Measurements from ENCODE around the gene CYP24A1. TPM values are rescaled to one million over a fixed set of nuclear protein-coding genes. Genes with fewer than 3 reads are reported as not detected.

The CYP24A1 gene
- polyA plus RNA-seq, 1 donor (not counting 4 experiments of a cell fraction or from before 2014, with no cell fraction given): 18.2 TPM

- Histone ChIP-seq H3K4me1 (ENCODE audit: control insufficient read depth, extremely low read depth, insufficient read depth, low read length) (peaks cover 13% of the 10 kb centered on the region), H3K9me1 (ENCODE audit: control insufficient read depth, extremely low read depth, insufficient read depth, low read length) (no peaks in the 10 kb centered on the region), H4K20me1 (ENCODE audit: control insufficient read depth, extremely low read depth, insufficient read depth, low read length) (no peaks in the 10 kb centered on the region), H3K27me3 (ENCODE audit: control insufficient read depth, extremely low read depth, insufficient read depth, low read length) (no peaks in the 10 kb centered on the region), H3K4me3 (ENCODE audit: control insufficient read depth in 2 of 3, extremely low read depth in 1 of 3, insufficient read depth in 2 of 3, low read depth in 1 of 3, low read length in 3 of 3) (no peak overlapping the region), H3K79me2 (ENCODE audit: control insufficient read depth, insufficient read depth, low read length) (no peaks in the 10 kb centered on the region), H3K36me3 (ENCODE audit: control insufficient read depth in 2 of 2, extremely low read depth in 1 of 2, insufficient read depth in 2 of 2, low read length in 2 of 2) (no peaks in the 10 kb centered on the region), H2AFZ (ENCODE audit: control insufficient read depth, low read length) (no peak overlapping the region), H3K9me3 (ENCODE audit: control insufficient read depth, low read depth, low read length) (no peaks in the 10 kb centered on the region), H3K9ac (ENCODE audit: control insufficient read depth, extremely low read depth, insufficient read depth, low read length) (no peak overlapping the region), H3K27ac (ENCODE audit: control insufficient read depth, insufficient read depth, low read length) (no peak overlapping the region), H3K4me2 (ENCODE audit: control insufficient read depth, extremely low read depth, insufficient read depth, low read depth, low read length) (no peak overlapping the region)
- FAIRE-seq (no peak), DNase-seq (ENCODE audit: low read depth, low spot score) (no peak)
- dilution Hi-C loops (cut with MboI; ENCODE audit: extremely low pct_ligation_motif_present, low sequenced_read_pairs): no loop called here
- TF ChIP-seq EZH2 (IDR thresholded peaks at IDR 0.05; ENCODE audit: low read length) (no peak), CTCF (optimal IDR thresholded peaks at IDR 0.05 in 1 of 3, IDR thresholded peaks at IDR 0.05 in 1 of 3, conservative IDR thresholded peaks at IDR 0.05 in 1 of 3; ENCODE audit: extremely low read depth in 1 of 3, insufficient read depth in 2 of 3, low read length in 3 of 3) (no peak)
Measured at GRCh38 chr20:54155736-54156317, 18.0 kb downstream of the CYP24A1 start.

GRCh38 chr20:54154439-54154838 is 19.3 kb downstream of the CYP24A1 start:
- no peaks in the 10 kb centered on the region for H3K79me2 ChIP-seq (ENCODE audit: control insufficient read depth, insufficient read depth, low read length)
- H3K9me3 ChIP-seq (ENCODE audit: control insufficient read depth, low read depth, low read length): no peaks in the 10 kb centered on the region
- FAIRE-seq: no peak
- dilution Hi-C loops (cut with MboI; ENCODE audit: extremely low pct_ligation_motif_present, low sequenced_read_pairs): no loop called here
- H2AFZ ChIP-seq (ENCODE audit: control insufficient read depth, low read length): no peak overlapping the region
- no peaks in the 10 kb centered on the region for H4K20me1 ChIP-seq (ENCODE audit: control insufficient read depth, extremely low read depth, insufficient read depth, low read length)
- H3K4me2 ChIP-seq (ENCODE audit: control insufficient read depth, extremely low read depth, insufficient read depth, low read depth, low read length): no peak overlapping the region
- H3K4me1 ChIP-seq (ENCODE audit: control insufficient read depth, extremely low read depth, insufficient read depth, low read length): peaks cover 13% of the 10 kb centered on the region
- no peak for DNase-seq (ENCODE audit: low read depth, low spot score)
- no peaks in the 10 kb centered on the region for H3K27me3 ChIP-seq (ENCODE audit: control insufficient read depth, extremely low read depth, insufficient read depth, low read length)
- no peak overlapping the region for H3K4me3 ChIP-seq (ENCODE audit: control insufficient read depth in 2 of 3, extremely low read depth in 1 of 3, insufficient read depth in 2 of 3, low read depth in 1 of 3, low read length in 3 of 3)
- no peaks in the 10 kb centered on the region for H3K9me1 ChIP-seq (ENCODE audit: control insufficient read depth, extremely low read depth, insufficient read depth, low read length)
- H3K27ac ChIP-seq (ENCODE audit: control insufficient read depth, insufficient read depth, low read length): no peak overlapping the region
- TF ChIP-seq CTCF (optimal IDR thresholded peaks at IDR 0.05 in 1 of 3, IDR thresholded peaks at IDR 0.05 in 1 of 3, conservative IDR thresholded peaks at IDR 0.05 in 1 of 3; ENCODE audit: extremely low read depth in 1 of 3, insufficient read depth in 2 of 3, low read length in 3 of 3) (no peak), EZH2 (IDR thresholded peaks at IDR 0.05; ENCODE audit: low read length) (no peak)
- no peak overlapping the region for H3K9ac ChIP-seq (ENCODE audit: control insufficient read depth, extremely low read depth, insufficient read depth, low read length)
- H3K36me3 ChIP-seq (ENCODE audit: control insufficient read depth in 2 of 2, extremely low read depth in 1 of 2, insufficient read depth in 2 of 2, low read length in 2 of 2): no peaks in the 10 kb centered on the region
